Lower leg skin (tissue), 3 donors: ENCODE data around the gene CLUH.

Experiments
- POLR2A ChIP-seq, 2 donors: fragments of 450-650 bp; IDR thresholded peaks; one replicate each; pipeline ENCODE4 v1.6.1; 2016 to 2017; ENCODE audit warnings: antibody characterized with exemption in 2 of 2, mild to moderate bottlenecking in 1 of 2, moderate library complexity in 1 of 2
- TF ChIP-seq, protein P1 (sequence below), 3 donors: fragments of 450-650 bp; IDR thresholded peaks; one replicate each; pipeline ENCODE4 v1.5.1; 2016; ENCODE audit warnings: antibody characterized with exemption in 3 of 3, mild to moderate bottlenecking in 3 of 3, moderate library complexity in 2 of 3

DNA sequence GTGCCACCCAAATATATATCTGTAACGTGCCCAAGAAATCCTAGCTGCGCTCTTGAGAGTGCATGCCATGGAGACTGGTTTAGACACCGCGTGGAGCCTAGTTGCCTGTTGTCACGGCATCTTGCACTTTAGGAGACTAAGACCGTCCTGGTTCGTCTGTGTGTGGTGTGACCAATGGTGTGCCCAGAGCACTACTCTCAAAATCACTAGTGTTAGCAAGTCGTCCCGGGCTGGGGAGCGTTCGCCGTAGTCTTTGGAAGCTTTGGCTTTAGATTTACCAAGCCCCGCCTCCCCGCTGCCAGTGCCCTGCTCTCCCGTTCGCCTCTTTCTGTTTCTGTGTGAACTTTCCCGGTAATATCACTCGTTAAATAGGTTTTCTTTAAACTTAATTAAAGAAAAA, 27.0 kb downstream of the CLUH start:
- TF ChIP-seq POLR2A (IDR thresholded peaks at IDR 0.05): no peak
- TF ChIP-seq, protein P1, sequence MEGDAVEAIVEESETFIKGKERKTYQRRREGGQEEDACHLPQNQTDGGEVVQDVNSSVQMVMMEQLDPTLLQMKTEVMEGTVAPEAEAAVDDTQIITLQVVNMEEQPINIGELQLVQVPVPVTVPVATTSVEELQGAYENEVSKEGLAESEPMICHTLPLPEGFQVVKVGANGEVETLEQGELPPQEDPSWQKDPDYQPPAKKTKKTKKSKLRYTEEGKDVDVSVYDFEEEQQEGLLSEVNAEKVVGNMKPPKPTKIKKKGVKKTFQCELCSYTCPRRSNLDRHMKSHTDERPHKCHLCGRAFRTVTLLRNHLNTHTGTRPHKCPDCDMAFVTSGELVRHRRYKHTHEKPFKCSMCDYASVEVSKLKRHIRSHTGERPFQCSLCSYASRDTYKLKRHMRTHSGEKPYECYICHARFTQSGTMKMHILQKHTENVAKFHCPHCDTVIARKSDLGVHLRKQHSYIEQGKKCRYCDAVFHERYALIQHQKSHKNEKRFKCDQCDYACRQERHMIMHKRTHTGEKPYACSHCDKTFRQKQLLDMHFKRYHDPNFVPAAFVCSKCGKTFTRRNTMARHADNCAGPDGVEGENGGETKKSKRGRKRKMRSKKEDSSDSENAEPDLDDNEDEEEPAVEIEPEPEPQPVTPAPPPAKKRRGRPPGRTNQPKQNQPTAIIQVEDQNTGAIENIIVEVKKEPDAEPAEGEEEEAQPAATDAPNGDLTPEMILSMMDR (IDR thresholded peaks at IDR 0.05): no peak
